Caco-2 (cell line): ENCODE measurements around the gene PPP2R5C. TPM values are rescaled to one million over a fixed set of nuclear protein-coding genes. Genes with fewer than 3 reads are reported as not detected.

Source experiments
- BruUV-seq: library from RNA; stranded (reverse); fragments of 400-500 nt; replicated peaks from 2 replicates; lab custom pipeline; 2021; lab: Mats Ljungman, UMichigan
- CTCF ChIA-PET: fragments of 300-600 bp; sonication (Branson Sonifier 250); formaldehyde crosslinking; loops from one replicate; lab custom pipeline; 2022; ENCODE audit warnings: antibody characterized with exemption; lab: Charles Lee
- POLR2A ChIA-PET: fragments of 300-600 bp; sonication (Branson Sonifier 250); formaldehyde crosslinking; loops from one replicate; lab custom pipeline; 2022; ENCODE audit warnings: antibody characterized with exemption; lab: Charles Lee
- DNase-seq, 2 experiments: peaks; one replicate each; pipeline versions ENCODE4 v3.0.0 to v3.0.0-alpha.2; 2020 to 2022
- H3K27me3 ChIP-seq: replicated peaks from 2 replicates; pipeline ENCODE4 v1.6.0; 2011; ENCODE audit warnings: low read length; ENCODE audit not compliant: control insufficient read depth, insufficient read depth
- H3K36me3 ChIP-seq: 2 replicates; pipeline ENCODE4 v1.5.1; 2011; ENCODE audit warnings: low read length; ENCODE audit not compliant: control insufficient read depth, insufficient read depth
- H3K4me1 ChIP-seq: fragments of 250-450 bp; sonication (Bioruptor Pico); 2 replicates; pipeline ENCODE4 v1.5.1; 2020; ENCODE audit warnings: mild to moderate bottlenecking
- H3K4me3 ChIP-seq: 2 replicates; pipeline ENCODE4 v1.5.1; 2011; ENCODE audit warnings: low read depth, mild to moderate bottlenecking, control low read depth, low read length
- H3K9me3 ChIP-seq: fragments of 250-450 bp; sonication (Bioruptor Pico); 2 replicates; pipeline ENCODE4 v1.5.1; 2020; ENCODE audit warnings: mild to moderate bottlenecking, moderate library complexity
- H3K27ac Mint-ChIP-seq: one replicate; pipeline ENCODE4 v1.8.0; 2022; ENCODE audit warnings: mixed read lengths; ENCODE audit not compliant: unreplicated experiment
- H3K27me3 Mint-ChIP-seq: one replicate; pipeline ENCODE4 v1.8.0; 2022; ENCODE audit warnings: mixed read lengths; ENCODE audit not compliant: insufficient read depth, unreplicated experiment
- H3K36me3 Mint-ChIP-seq: one replicate; pipeline ENCODE4 v1.8.0; 2022; ENCODE audit warnings: mild to moderate bottlenecking, mixed read lengths; ENCODE audit not compliant: insufficient read depth, unreplicated experiment
- H3K4me1 Mint-ChIP-seq: one replicate; pipeline ENCODE4 v1.8.0; 2022; ENCODE audit warnings: low read depth, mixed read lengths; ENCODE audit not compliant: unreplicated experiment
- H3K4me3 Mint-ChIP-seq: one replicate; pipeline ENCODE4 v1.8.0; 2022; ENCODE audit warnings: mild to moderate bottlenecking, moderate library complexity, mixed read lengths; ENCODE audit not compliant: unreplicated experiment
- H3K9me3 Mint-ChIP-seq: one replicate; pipeline ENCODE4 v1.8.0; 2022; ENCODE audit warnings: mixed read lengths; ENCODE audit not compliant: unreplicated experiment
- CTCF ChIP-seq, 2 experiments: fragments of 200-600 bp in 1 of 2; IDR thresholded peaks; 1 replicate in 1 of 2; 2 replicates in 1 of 2; pipeline versions ENCODE4 v1.5.1 to v1.8.0; 2011 to 2022; ENCODE audit warnings: antibody characterized with exemption in 1 of 2, control low read depth in 1 of 2, inconsistent platforms in 1 of 2, low read depth in 1 of 2, low read length in 1 of 2, mild to moderate bottlenecking in 1 of 2, moderate library complexity in 1 of 2; ENCODE audit not compliant: insufficient read depth in 1 of 2, severe bottlenecking in 1 of 2, unreplicated experiment in 1 of 2
- intact Hi-C: fragments of 100-400 bp; cut with micrococcal nuclease; formaldehyde crosslinking; loops from one replicate; pipeline ENCODE4 v1.10.0; 2022; ENCODE audit not compliant: unreplicated experiment
- total RNA-seq: library from RNA; stranded (reverse); gene quantifications from 2 replicates; pipeline ENCODE4 v1.2.3, GENCODE V29; 2022

Gene PPP2R5C
- total RNA-seq, 1 experiment from 2014 or later = 97.5 TPM

- BruUV-seq = no TSS peak
- intact Hi-C loops = no loop called here
- DNase-seq = no peak
- Histone ChIP-seq H3K36me3 (no peaks in the 10 kb centered on the region; the same call in 1 of the 2 replicates), H3K4me1 (peaks cover 12% of the 10 kb centered on the region; the same call in 1 of the 2 replicates), H3K9me3 (no peaks in the 10 kb centered on the region), H3K4me3 (no peak overlapping the region), H3K27me3 (no peaks in the 10 kb centered on the region)
- no peak for TF ChIP-seq CTCF (IDR thresholded peaks at IDR 0.05; ENCODE audit: insufficient read depth in 1 of 2, low read depth in 1 of 2, low read length in 1 of 2, severe bottlenecking in 1 of 2, unreplicated experiment in 1 of 2)
- Mint-ChIP-seq H3K9me3 (no peaks in the 10 kb centered on the region), H3K27ac (peak overlapping the region; percentile 77), H3K36me3 (peaks cover 18% of the 10 kb centered on the region), H3K4me3 (peak overlapping the region; percentile 29), H3K4me1 (peaks cover 5% of the 10 kb centered on the region), H3K27me3 (no peaks in the 10 kb centered on the region)
- ChIA-PET POLR2A (no interaction called here), CTCF (no interaction called here)
Observed at GRCh38 chr14:101812071-101812470, 50.6 kb downstream of the PPP2R5C start.

DNA sequence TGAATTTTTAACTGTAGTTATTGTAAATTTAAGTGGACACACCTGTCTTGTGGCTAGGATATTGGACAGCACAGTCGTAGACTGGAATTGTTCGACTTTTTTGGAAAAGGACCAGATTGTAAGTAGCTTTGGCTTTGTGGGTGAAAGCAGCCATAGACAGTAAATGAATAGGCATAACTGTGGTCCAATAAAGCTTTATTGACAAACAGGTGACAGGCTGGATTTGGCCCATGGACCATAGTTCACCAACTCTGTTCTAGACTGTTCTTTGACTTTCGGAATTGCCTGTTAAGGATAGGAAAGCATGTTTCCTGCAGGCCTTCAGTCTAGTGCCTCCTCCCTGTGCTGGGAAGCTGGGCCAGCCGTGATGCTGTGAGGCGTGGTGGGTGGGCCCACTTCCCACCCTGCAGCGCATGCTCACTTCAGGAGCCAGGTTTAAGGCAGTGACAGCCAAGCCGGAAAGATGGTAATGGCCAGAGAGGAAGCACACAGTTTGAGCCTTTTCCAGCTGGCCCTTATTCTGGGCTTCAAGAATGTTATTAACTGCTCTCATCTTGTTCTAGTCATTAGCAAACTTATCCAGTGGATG is 51.8 kb downstream of the PPP2R5C start:
- no peak for TF ChIP-seq CTCF (IDR thresholded peaks at IDR 0.05; ENCODE audit: insufficient read depth in 1 of 2, low read depth in 1 of 2, low read length in 1 of 2, severe bottlenecking in 1 of 2, unreplicated experiment in 1 of 2)
- no peak overlapping the region for H3K4me3 Mint-ChIP-seq
- ChIA-PET POLR2A (no interaction called here), CTCF (no interaction called here)
- H3K4me3 ChIP-seq = no peak overlapping the region
- no peaks in the 10 kb centered on the region for H3K27me3 Mint-ChIP-seq
- no peak overlapping the region for H3K27ac Mint-ChIP-seq
- H3K36me3 ChIP-seq = no peaks in the 10 kb centered on the region; the same call in 1 of the 2 replicates
- no peaks in the 10 kb centered on the region for H3K9me3 Mint-ChIP-seq
- no peak for DNase-seq
- peaks cover 12% of the 10 kb centered on the region; the same call in 1 of the 2 replicates for H3K4me1 ChIP-seq
- H3K27me3 ChIP-seq = no peaks in the 10 kb centered on the region
- intact Hi-C loops = no loop called here
- H3K9me3 ChIP-seq = no peaks in the 10 kb centered on the region
- peaks cover 5% of the 10 kb centered on the region for H3K4me1 Mint-ChIP-seq
- H3K36me3 Mint-ChIP-seq = peaks cover 18% of the 10 kb centered on the region
- BruUV-seq = no TSS peak

GRCh38 chr14:101813833-101814232 is 52.3 kb downstream of the PPP2R5C start:
- DNase-seq = no peak
- intact Hi-C loops = no loop called here
- Mint-ChIP-seq H3K9me3 (no peaks in the 10 kb centered on the region), H3K27me3 (no peaks in the 10 kb centered on the region), H3K4me3 (no peak overlapping the region), H3K27ac (no peak overlapping the region), H3K36me3 (peaks cover 18% of the 10 kb centered on the region), H3K4me1 (peaks cover 5% of the 10 kb centered on the region)
- TF ChIP-seq CTCF (IDR thresholded peaks at IDR 0.05; ENCODE audit: insufficient read depth in 1 of 2, low read depth in 1 of 2, low read length in 1 of 2, severe bottlenecking in 1 of 2, unreplicated experiment in 1 of 2) = no peak
- H3K9me3 ChIP-seq = no peaks in the 10 kb centered on the region
- no peaks in the 10 kb centered on the region; the same call in 1 of the 2 replicates for H3K36me3 ChIP-seq
- POLR2A ChIA-PET = interaction anchor here (0.5 kb wide), 1 partner anchor 53 kb away, joined by 5 read pairs; no protein-coding TSS in a partner anchor
- CTCF ChIA-PET = no interaction called here
- BruUV-seq = no TSS peak
- peaks cover 12% of the 10 kb centered on the region; the same call in 1 of the 2 replicates for H3K4me1 ChIP-seq
- no peaks in the 10 kb centered on the region for H3K27me3 ChIP-seq
- H3K4me3 ChIP-seq = no peak overlapping the region
